ENCODE measurements around the gene KCNMA1. TPM values are rescaled to one million over a fixed set of nuclear protein-coding genes. Genes with fewer than 3 reads are reported as not detected.

KCNMA1 gene
- total RNA-seq, 1 experiment from 2014 or later = 0.49 TPM

GRCh38 chr10:77359950-77360520, 277.6 kb downstream of the KCNMA1 start (continued):
- TF ChIP-seq TCF7L2 (IDR thresholded peaks at IDR 0.05; ENCODE audit: borderline replicate concordance, extremely low read depth, insufficient read depth, insufficient read length) (no peak), CTCF (IDR thresholded peaks at IDR 0.05 in 2 of 3, conservative IDR thresholded peaks at IDR 0.05 in 1 of 3; ENCODE audit: borderline replicate concordance in 1 of 3, insufficient read depth in 1 of 3, low read depth in 2 of 3, low read length in 2 of 3) (no peak)

GRCh38 chr10:77359287-77359691, 278.3 kb downstream of the KCNMA1 start:
- H3K4me3 ChIP-seq (replicated peaks in 1 of 2; ENCODE audit: low read depth in 1 of 2, low read length in 2 of 2) = no peak overlapping the region
- H3K4me2 ChIP-seq (ENCODE audit: low read length) = no peak overlapping the region
- POLR2A ChIA-PET = no interaction called here
- no peaks in the 10 kb centered on the region for H3K4me1 ChIP-seq (ENCODE audit: control insufficient read depth in 1 of 2, insufficient read depth in 2 of 2, low read length in 2 of 2)
- H3K9ac ChIP-seq (ENCODE audit: low read length) = no peak overlapping the region
- ATAC-seq = no peak
- DNase-seq (ENCODE audit: low read depth, low spot score) = no peak
- no peak overlapping the region for H2AFZ ChIP-seq (ENCODE audit: low read depth, low read length, poor library complexity, severe bottlenecking)
- no peaks in the 10 kb centered on the region for H3K9me3 ChIP-seq (ENCODE audit: control insufficient read depth in 1 of 2, insufficient read depth in 1 of 2, low read depth in 1 of 2, low read length in 2 of 2)
- peaks cover 6% of the 10 kb centered on the region; the same call in 1 of the 2 replicates for H3K27me3 ChIP-seq (ENCODE audit: insufficient read depth, low read length)
- TF ChIP-seq SP1 (IDR thresholded peaks at IDR 0.05; ENCODE audit: low read depth) (no peak), POLR2AphosphoS5 (IDR thresholded peaks at IDR 0.05; ENCODE audit: low read depth, low read length) (no peak), TCF7L2 (IDR thresholded peaks at IDR 0.05; ENCODE audit: borderline replicate concordance, extremely low read depth, insufficient read depth, insufficient read length) (no peak), EZH2phosphoT487 (IDR thresholded peaks at IDR 0.05; ENCODE audit: borderline replicate concordance) (no peak), REST (IDR thresholded peaks at IDR 0.05; ENCODE audit: low read depth) (no peak), YY1 (IDR thresholded peaks at IDR 0.05; ENCODE audit: extremely low read depth, insufficient replicate concordance, low read depth, low read length) (no peak), POLR2A (IDR thresholded peaks at IDR 0.05; ENCODE audit: borderline replicate concordance, extremely low read depth, insufficient read depth, insufficient read length) (no peak), MAX (IDR thresholded peaks at IDR 0.05) (no peak), FOSL1 (IDR thresholded peaks at IDR 0.05; ENCODE audit: low read depth) (no peak), EGR1 (IDR thresholded peaks at IDR 0.05; ENCODE audit: low read depth) (no peak), SIN3A (IDR thresholded peaks at IDR 0.05; ENCODE audit: low read depth) (no peak), CBX3 (IDR thresholded peaks at IDR 0.05; ENCODE audit: low read depth) (no peak), JUND (IDR thresholded peaks at IDR 0.05) (no peak), EZH2 (IDR thresholded peaks at IDR 0.05) (no peak), CTCF (IDR thresholded peaks at IDR 0.05 in 2 of 3, conservative IDR thresholded peaks at IDR 0.05 in 1 of 3; ENCODE audit: borderline replicate concordance in 1 of 3, insufficient read depth in 1 of 3, low read depth in 2 of 3, low read length in 2 of 3) (no peak)
- intact Hi-C loops (cut with micrococcal nuclease) = no loop called here
- H4K20me1 ChIP-seq (ENCODE audit: insufficient read depth) = no peaks in the 10 kb centered on the region
- no peak overlapping the region for H3K27ac ChIP-seq (ENCODE audit: low read depth, low read length)
- CTCF ChIA-PET = no interaction called here
- H3K36me3 ChIP-seq (ENCODE audit: control insufficient read depth in 1 of 2, insufficient read depth in 2 of 2, low read length in 2 of 2) = no peaks in the 10 kb centered on the region
- H3K9me2 ChIP-seq (ENCODE audit: insufficient read depth) = no peaks in the 10 kb centered on the region
- H3K79me2 ChIP-seq (ENCODE audit: insufficient read depth, low read length) = no peaks in the 10 kb centered on the region
- RAD21 ChIA-PET (ENCODE audit: low non-redundant PET in 1 of 2, low total read pairs in 2 of 2, uncharacterized antibody in 2 of 2, unreplicated experiment in 2 of 2) = no interaction called here
- no TSS peak for BruUV-seq (replicated peaks)

All from HCT116 (cell line).